HG03066 (cell line): ENCODE measurements around the gene NOL4L.
"Not testable (repeated sequence)": the region's sequence is repeated elsewhere in the genome, so short reads cannot be mapped to it uniquely, and the experiment has no call there.

ENCODE experiments used
- ATAC-seq: cut with Tn5 transposase; IDR thresholded peaks from one replicate; pipeline ENCODE4 v1.9.1; 2021; ENCODE audit warnings: low read depth; ENCODE audit not compliant: unreplicated experiment

NOL4L gene

DNA sequence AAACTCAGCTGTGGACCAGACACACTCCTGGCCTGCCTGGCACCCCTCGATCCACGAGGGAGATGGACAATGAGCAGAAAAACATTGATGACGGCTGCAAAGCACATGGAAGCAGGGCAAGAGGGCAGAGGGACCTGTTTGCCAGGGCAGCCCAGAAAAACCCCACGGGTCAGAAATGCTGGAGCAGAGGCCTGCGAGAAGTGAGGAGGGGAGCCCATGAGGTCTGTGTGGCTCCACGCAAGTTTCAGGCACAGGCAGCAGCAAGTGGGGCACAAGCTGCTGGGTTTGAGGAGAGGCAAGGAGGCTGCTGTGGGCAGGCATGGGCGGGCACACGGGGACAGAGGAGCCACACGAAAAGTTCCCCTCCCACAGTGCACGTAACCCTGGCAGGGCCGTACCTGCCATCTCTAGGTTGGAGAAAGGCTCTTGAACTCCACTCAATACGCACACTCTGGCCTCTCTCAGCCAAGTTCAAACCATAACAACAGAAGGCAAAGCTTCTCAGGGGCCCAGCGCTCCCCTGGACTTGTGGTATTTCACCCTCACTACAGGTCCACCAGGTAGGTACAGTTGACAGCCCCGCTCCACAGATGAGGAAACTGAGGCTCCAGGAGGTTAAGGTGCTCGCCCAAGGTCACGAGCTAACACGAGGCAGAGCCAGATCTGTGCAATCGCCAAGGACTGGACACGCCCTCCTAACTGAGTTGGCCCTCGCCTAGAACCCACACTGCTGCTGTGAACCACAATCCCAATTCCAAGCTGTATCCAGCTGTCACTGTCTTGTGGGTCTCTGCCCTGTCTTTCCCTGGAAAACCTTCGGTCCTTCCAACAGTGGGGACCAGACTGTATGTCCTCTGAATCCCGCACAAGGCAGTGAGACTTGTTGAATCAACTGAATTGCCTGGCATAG lies 108.2 kb downstream of the NOL4L start:
- no peak for ATAC-seq

DNA sequence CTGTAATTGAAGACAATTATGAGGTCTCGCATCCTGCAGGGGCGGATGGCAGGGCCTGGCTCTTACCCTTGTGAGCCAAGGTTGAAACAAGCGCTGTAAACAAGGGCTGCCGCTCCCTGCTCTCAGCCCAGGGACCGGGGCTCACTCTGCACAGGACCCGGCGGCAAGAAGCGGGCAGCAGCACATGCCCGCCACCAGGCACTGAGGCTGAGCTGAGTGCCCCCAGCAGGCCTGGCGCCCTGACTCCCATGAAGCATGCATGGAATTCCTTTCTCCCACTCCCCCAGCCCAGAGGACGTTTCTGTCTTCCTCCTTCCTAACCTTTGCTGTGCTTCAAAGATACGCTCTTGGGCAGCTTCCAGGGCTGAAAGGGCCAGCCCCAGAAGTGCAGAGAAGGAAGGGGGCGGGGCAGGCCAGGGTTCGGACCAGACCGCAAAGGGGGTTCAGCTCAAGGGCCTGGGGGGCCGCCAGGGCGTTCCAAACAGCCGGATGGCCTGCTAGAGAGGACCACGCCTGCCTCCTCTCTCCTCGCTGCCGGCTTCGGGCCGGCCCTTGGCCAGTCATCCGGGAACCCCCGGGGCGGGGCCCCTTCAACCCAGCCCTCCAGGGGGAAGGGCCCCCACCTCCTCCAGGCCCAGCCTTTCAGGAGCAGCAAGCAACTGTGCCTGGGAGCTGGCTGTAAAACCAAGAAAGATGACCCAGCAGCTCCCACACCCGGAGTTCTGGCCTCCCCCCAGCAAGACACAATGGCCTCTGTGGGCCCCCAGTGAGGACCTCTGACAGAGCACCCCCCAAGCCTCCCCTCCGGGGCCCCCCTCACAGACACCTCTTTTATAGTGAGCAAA lies 109.9 kb downstream of the NOL4L start:
- ATAC-seq = no peak

DNA sequence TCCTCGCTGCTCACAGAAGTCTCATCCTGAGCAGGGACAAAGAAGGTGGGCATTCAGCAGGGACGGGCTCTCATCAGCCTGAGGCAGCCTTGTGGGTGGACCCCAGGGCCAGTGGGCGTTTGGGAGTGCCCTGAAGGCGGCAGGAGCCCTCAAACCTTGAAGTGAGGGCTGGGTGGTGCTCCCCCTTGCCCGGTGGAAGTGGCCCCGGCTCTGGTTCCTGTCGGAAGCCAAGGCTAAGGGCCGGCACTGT lies 110.5 kb downstream of the NOL4L start:
- no peak for ATAC-seq

DNA sequence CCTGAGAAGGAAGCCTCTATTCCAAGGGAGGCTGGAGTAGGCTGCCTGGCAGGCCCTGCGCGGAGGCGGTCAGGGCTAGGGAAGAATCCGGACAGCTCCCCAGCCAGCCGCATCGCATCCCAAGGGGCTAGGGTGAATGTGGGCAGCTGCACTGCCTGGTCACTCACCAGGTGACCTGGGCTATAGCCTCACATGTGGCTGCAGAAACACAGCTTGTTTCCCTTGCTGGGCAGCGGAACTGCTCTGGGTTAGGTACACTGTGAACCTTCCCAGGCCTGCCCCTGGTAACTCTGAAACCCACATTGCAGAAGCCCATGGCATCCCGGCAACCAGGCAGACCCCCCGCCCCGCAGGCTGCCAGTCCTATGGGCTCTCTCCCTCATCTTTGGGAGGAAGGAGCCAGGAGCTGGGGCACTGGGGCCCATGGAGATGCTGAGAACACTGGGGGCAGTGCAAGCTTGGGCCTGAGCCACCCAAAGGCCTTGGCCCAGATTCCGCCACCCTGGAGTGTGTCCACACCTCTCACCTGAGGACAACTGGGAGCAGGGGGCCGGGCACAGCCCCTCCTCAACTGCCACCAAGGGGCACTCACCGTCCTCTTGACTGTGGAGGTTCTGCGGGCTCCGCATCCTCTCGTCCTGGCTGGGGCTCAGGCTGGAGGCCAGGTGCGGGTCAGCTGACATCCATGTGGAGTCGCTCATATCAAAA lies 111.0 kb downstream of the NOL4L start:
- no peak for ATAC-seq

DNA sequence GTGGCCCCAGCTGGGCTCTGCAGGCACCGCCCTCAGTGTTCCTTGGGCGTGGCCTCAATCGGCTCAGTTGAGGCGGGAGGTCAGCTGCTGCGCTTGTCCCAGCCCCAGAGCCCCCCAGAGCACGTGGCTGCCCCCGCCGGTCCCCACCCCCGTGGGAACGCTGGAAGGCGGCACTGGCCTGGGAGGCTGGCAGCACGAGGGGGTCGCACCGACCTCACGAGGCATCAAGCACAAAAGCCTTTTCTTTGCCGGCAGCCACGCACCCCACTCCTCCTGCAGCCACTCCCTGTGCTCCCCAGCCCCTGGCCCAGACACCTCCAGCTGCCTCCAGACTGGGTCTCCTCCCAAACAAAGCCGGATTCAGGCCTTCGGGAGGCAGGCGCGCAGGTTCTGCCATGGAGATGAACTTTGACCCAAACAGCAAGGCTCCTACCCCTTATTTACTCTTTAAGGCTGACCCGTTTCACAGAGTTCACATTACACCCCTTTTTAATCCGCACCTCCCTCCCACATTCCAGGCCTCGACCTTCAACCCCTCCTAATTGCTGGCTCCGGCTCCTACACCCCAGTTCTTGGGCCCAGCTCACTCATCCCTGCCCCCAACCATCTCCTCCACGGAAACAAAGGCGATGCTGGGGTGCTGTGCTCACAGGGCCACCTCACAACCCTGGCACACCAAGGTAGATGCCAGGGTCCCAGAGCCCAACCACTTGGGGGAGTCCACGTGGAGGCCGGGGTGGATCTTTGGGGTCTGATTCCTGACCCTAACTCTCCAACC lies 111.7 kb downstream of the NOL4L start:
- no peak for ATAC-seq

DNA sequence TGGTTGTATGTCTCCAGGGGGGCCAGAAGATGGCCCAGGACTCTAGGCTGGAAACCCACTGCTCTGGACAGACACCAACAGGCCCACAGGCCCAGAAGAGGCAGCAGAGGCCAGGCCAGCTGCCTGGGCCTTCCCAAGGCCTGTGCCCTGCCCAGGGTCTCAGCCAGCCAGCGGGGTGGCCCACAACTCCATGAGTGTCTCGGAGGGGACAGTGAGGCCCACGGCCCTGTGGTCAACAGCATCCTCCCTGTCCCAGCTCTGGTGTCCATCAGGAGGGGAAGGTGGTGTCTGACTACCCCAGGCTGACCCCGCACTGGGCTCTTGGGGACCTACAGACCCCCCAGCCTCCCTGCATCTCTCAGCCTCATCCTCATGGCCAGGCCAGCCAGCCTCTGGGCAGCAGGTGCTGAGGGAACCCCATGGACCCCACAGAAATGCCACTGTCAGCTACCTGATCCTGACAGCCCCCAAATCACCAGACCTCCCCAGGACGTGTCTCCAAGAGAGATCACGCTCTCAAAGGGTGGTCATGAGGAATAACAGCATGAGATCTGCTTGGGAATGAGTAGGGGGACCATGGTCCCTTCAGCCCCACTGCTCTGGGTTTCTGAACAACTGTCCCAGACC lies 112.4 kb downstream of the NOL4L start:
- ATAC-seq = no peak

DNA sequence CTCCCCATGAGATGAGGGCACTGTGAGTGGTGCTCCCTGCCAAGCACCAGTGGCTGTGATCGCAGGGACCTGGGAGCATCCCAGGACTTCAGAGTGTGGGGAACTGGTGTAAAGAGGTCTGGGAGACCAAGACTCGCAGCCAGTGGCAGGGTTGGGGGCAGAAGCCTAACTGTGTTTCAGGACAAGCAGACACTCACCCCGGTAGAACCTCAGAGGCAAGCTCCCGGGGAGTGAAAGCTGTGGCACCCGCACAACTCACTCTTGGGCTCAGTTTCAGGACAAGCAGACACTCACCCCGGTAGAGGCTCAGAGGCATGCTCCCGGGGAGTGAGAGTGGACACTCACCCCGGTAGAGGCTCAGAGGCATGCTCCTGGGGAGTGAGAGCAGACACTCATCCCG lies 114.2 kb downstream of the NOL4L start:
- no peak for ATAC-seq

DNA sequence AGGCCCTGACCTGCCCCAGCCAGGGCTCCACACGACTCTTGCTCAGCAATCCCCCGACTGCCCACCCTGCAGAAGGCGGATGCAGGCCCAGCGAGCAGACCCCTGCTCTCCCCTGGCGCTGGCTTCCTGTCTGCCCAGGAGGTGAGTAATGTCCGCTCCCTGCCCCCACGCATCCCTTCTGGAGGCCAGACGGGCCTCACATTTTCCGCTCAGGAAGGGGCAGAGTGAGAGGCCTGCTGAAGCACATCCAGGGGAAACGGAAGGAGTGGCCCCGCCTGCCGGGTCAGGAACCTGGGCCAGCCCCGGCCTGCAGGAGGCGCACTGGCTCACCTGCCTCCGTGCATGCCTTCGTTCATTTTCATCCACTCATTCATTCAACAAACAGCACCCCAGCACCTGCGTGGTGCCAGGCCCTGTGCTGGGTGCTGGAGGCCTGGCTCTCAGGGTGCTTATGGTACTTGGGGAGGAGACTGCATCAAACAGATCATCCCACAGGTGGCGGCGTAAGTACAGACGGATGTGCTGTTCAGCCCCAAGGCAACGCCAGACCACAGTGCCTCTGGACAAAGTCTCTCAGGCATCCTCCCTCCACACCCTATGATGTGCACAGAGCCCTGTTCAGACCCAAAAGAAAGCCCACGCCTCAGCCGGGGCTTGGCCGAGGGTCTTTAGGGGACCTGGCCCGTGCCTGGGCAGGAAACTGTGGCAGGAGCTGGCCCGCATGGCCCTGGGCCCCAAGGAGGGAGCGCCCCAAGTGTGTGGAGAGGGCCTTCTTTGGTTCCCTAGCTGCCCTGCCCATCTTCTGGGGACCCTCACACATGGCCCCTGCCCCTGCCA lies 114.9 kb downstream of the NOL4L start:
- ATAC-seq = no peak

DNA sequence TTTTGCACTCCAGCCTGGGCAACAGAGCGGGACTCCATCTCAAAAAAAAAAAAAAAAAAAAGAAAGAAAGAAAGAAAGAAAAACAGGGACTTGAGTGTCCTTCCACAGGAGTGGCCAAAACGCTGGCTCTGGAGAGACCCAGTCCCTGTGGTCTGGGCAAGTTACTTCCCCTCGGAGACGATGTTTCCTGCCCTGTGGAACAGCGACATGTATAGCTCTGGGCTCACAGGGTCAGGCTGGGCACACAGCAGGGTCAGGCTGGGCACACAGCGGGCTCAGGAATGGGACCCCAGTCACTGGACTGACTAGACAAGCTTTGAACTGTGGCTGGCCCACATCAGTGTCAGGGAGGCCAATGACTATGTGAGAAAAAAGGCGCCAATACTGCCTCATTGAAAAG lies 116.3 kb downstream of the NOL4L start:
- ATAC-seq = no peak

DNA sequence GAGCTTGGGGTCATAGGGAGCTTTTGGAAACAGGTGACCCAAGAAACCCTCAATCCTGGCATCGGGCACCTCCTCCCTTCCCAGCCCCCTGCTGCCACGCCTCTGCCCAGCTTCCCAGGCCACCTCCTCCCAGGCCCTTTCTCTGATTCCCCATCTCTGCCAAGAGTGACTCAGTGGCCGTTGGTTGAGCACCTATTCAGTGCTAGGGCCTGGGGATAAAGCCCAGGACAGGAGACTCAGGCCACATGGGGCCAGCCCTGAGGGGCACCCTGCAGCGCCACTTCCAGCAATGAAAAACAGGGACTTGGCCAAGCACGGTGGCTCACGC lies 116.9 kb downstream of the NOL4L start:
- no peak for ATAC-seq

DNA sequence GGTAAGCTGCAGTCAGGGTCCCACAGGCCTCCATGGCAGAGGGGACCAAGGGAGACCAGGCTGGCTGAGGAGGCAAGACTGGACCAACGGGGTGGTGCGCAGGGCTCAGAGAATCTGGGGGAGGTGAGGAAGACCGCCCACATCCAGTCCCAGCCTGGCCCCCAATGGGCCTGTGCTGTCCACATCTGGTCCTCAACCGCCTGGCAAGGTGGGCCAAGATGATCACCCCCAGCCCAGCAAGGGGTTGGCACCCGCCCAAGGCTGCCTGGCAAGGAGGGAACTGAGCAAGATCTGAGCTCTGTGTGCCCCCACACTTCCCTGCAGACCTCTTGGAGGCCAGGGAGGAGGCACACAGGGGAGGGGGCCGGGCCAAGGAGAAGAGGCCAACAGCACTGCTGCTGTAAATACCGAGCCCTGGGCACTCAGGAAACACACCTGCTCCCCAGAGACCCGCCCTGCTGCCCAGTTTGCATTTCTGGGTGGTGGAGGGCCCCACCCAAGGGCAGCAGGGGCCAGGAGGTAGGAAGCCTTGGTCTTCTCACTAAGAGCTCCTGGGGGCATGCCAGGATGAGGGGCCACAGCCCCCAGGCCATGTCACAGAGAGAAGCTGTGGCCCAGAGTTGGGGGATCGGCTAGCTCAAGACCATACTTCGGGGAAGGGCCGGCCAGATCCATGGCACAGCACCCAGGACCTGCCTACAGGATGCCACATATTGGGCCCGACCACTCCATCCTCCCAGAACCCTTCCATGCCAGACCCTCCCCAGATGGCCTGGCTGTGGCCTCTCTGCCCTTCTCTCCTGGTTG lies 117.4 kb downstream of the NOL4L start:
- no peak for ATAC-seq

DNA sequence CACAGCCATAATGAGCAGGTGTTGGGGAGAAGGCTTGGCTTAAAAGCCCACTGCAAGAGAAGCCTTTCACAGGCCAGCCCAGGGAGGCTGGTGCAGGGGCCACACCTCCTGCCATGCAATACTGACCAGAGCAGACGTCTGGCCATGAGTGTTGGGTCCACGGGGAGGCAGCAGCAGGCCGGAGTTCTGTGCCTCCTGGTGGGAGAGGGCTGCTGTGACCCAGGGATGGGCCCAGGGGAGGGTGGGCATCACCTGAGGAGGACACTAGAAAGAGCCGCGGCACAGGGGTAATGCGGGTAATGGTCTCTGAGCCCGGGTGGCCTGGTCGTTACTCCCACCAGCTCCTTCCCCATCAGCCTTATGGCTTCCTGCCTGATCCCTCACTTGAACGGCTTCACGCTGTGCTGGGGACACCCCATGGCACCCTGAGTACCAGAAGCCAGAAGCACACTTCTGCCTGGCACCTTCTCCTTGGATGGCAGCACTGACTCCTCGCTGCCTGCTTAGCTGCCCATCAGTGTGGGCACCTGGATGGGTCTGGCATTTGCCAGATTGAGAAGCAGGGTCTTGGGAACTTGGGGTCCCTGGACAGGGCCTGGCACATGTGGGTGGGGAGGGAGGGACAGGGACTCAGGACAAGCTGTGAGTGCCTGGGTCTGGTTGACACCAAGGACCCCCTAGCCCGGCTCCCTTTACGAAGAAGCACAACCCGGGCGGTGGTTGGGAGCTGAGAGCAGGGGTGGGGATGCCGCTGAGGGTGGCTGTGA lies 118.2 kb downstream of the NOL4L start:
- ATAC-seq = no peak

DNA sequence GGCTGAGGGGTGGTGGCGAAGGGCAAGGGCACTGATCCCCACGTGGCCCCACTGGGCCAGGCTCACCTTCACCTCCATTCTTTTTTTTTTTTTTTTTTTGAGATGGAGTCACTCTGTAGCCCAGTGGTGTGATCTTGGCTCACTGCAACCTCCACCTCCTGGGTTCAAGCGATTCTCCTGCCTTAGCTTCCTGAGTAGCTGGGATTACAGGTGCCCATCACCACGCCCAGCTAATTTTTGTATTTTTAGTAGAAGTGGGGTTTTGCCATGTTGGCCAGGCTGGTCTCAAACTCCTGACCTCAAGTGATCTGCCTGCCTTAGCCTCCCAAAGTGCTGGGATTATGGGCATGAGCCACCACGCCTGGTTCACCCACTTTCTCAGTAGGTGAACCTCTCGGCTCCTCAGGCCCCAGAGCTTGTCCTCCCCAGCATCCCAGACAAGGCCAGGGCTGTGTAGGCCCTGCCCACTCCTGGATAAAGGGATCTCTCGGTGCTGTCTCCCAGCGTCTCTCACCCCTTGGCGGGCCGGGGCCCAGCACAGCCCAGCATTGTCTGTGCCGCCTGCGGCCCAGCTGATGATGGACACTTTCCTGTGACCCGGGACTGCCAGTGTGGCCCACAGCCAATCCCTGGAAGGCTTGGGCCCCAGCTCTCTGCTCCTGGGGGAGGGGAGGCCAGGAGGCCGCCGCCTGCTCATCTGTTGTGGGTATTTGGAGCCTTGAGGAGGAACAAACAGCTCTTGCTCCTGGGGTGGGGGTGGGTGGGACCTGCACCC lies 119.0 kb downstream of the NOL4L start:
- not testable (repeated sequence) for ATAC-seq

DNA sequence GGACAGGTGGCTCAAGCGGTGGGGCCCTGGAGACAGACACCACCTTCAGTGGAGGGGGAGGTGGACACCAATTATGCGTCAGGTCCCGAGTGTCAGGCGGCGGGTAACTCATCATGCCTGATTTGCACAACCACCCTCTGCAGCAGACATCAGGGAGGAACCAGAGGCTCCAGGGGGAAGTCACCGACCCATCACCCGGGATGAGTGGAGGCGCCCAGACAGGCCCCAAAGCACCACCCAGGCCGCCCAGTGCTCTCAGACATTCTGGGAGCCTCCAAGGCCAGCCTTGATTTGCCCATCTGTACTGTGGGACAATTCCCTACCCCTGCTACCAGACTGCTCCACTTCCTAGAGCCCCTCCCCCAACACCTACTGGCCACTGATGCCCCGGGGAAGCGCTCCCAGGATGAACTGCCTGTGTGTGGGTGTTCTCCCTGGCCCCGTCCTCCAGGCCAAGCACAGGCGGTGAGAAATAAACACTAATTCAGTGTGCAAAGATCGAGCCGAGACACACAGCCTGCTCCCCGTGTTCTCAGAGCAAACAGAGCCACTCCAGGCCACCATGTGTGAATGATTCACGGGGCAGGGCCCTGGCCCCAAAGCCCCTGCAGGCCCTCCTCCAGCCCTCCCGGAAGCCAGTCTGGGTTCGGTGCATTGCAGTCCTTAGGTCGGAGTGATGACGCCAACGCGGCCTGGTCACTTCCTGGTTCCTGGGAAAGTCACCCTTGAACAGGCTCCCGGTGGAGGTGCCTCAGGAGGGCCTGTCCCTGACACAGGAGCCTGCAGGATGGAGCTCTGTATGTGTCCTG lies 119.8 kb downstream of the NOL4L start:
- no peak for ATAC-seq

DNA sequence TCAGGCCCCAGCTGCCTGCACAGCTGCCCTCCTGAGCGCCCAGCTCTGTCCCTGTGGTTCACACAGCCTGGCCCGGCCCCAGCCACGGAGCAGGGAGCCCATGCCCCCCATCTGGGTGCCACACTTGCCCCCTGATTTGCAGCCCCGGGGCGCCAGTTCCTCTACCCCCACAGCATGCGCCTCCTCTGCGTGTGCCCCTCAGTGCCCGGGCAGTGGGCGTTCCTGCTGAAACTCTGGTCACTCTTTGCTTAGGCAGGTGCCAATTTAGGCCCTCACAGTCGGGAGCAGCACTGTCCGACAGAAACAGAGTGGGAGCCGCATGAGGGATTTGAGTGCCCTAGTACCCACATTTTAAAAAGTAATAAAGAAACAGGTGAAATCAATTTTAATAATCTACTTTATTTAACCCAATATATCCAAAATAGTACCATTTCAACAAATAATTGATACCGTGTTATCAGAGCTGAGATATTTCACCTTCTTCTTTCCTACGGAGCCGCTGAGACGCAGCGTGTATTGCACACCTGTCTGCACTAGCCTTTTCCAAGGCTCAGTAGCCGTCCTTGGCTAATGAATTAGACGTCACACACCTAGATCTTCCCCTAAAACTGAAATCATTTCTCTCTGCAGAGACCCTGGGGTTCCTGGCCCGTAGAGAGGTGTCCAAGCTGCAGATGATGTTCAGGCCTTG lies 120.6 kb downstream of the NOL4L start:
- no peak for ATAC-seq
